Measurements from ENCODE around the gene PDE11A. TPM values are rescaled to one million over a fixed set of nuclear protein-coding genes. Genes with fewer than 3 reads are reported as not detected.
"Not testable (repeated sequence)": the region's sequence is repeated elsewhere in the genome, so short reads cannot be mapped to it uniquely, and the experiment has no call there.

Gene PDE11A
- total RNA-seq, 1 experiment from 2014 or later, result 0.29 TPM

DNA sequence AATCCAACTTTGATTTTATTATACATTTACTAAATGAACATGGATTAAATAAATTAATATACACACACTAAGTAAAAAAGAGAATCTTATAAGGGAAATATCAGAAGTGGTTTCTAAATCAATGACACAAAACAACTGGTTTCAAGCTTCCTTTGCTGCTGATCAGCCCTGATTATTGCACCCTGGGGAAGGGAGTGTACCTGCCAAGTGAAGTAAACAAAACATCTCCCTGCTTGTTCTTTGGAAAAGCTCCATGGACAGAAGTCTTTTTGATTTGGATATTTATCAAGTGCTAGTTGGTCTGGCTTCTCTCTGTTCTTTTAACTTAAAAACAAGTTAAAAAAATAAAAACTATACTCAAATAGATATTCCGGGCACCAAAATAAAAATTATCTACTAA lies 190.1 kb downstream of the PDE11A start:
- no peak for DNase-seq (ENCODE audit: low read depth)

- DNase-seq (ENCODE audit: low read depth), result no peak
These were observed 190.7 kb downstream of the PDE11A start for GRCh38 chr2:177881921-177882320.

- no peak for DNase-seq (ENCODE audit: low read depth)
These were observed 191.4 kb downstream of the PDE11A start for GRCh38 chr2:177881008-177881747.

DNA sequence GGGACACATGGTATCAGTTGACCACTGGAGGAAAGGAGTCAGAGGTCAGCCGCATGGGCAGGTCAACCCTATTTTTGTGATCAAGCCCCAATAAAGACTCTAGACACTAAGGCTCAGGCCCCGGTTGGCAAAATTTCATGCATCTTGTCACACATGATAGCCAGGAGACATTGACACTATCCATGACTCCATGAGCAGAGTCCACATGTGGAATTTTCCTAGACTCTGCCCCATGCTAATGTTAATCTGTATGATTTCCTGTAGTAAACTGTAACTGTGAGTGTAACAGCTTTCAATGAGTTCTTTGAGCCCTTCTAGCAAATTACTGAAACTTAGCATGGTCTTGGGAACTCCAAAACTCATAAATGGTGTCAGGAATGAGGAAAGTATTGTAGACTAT lies 192.3 kb downstream of the PDE11A start:
- DNase-seq (ENCODE audit: low read depth), result no peak

GRCh38 chr2:177876950-177877349 lies 195.6 kb downstream of the PDE11A start:
- DNase-seq (ENCODE audit: low read depth), result no peak

DNA sequence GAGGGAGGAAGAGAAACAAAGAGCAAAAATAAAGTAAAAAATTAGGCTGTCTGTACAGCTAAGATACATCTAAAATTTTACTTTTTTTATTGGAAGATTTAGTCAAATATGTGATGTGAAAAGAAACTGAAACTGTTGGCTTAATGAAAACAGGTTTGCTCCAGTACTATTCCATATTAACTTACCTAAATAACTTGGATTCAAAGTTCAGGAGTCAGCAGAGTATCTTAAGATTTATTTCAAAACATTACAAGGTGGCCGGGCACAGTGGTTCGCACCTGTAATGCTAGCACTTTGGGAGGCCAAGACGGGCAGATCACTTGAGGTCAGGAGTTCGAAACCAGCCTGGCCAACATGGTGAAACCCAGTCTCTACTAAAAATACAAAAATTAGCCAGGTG lies 197.9 kb downstream of the PDE11A start:
- DNase-seq (ENCODE audit: low read depth), result no peak

DNA sequence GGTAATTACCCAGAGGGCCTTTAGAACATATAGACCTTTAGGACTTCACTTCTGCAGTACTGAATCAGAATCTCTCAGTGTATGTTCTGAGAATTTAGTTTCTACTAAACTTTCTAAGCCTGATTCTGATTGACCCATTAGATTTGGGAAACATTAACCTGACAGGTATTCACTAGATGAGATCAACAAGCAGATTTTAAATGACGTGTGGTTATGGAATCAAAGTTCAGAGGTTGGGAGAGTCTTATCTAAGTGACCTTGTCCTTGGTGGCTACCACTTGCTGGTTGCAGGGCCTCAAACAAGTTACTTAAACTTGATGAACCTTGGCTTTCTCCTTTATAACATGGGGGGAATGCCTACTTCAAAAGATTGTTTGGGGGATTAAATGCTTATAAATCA lies 198.7 kb downstream of the PDE11A start:
- DNase-seq (ENCODE audit: low read depth), result no peak

GRCh38 chr2:177872286-177872685 lies 200.3 kb downstream of the PDE11A start:
- DNase-seq (ENCODE audit: low read depth), result no peak

- no peak for DNase-seq (ENCODE audit: low read depth)
These were observed 202.7 kb downstream of the PDE11A start for GRCh38 chr2:177869912-177870311.

DNA sequence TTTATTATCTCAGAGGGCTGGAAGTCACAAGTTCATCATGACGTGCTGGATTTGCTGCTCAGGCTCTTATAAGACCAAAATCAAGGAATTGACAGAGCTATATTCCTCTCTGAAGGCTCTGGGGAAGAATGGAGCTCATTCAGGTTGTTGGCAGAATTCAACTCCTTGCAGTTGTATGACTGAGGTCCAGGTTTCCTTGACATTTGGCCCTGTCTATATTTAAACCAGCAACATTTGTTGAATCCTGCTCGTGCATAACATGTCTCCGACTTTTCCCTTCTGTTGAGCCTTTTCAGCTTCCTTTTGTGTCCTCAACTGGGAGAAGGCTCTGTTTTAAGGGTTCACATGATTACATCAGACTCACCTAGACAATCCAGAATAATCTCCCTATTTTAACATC lies 203.4 kb downstream of the PDE11A start:
- DNase-seq (ENCODE audit: low read depth), result no peak

DNA sequence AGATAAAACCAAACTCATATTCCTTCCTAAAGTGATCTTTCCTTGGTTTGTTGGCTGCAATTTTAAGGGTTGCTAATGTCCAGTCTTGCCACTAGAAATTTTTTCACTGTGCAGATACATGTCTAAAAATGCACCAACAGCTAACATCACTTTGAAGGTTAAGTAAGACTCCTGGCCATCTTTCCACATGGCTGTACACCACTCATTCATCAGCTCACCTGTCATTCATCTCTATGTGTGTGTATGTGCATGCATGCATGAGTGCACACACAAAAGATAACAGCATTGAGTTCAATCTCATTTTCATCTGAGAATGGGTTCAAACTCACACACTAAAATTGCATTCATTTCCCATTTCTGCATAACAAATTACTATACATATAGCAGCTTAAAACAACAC lies 203.8 kb downstream of the PDE11A start:
- DNase-seq (ENCODE audit: low read depth), result no peak

DNA sequence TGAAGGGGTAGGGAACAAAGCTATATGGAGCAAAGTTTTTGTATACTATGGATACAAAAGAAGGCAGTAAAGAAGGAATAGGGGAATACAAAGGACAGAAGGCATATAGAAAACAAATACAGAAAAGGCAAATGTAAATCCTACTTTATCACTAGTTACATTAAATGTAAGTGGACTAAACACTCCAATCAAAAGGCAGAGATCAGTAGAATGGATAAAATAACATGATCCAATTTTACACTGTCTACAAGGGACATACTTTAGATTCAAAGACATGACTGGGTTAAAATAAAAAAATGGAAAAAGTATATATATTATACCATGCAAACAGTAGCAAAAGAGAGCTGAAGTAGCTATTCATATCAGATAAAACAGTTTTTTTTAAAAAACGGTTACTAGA lies 215.0 kb downstream of the PDE11A start:
- DNase-seq (ENCODE audit: low read depth), result no peak

DNA sequence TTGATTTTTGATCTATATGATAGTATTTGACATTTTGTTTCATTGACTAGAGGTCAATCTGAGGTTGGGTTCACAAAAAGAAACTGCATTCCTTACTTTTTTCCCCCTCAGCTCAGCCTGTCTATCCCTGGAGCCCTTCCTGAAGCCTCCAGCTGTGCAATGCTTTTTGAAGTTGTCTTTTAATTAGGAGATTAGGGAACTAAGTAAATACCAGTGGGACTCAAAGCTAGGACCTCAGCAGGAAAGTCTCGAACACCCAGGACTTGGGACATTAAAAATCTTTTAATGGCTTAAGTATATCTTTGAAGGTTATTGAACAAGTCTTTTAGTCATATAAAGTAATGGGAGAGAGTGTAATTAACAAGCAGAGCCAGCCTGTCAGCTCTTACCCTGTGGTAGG lies 220.2 kb downstream of the PDE11A start:
- no peak for DNase-seq (ENCODE audit: low read depth)

- no peak for DNase-seq (ENCODE audit: low read depth)
These were observed 229.4 kb downstream of the PDE11A start for GRCh38 chr2:177843188-177843587.

GRCh38 chr2:177842243-177842642 lies 230.3 kb downstream of the PDE11A start:
- no peak for DNase-seq (ENCODE audit: low read depth)

DNA sequence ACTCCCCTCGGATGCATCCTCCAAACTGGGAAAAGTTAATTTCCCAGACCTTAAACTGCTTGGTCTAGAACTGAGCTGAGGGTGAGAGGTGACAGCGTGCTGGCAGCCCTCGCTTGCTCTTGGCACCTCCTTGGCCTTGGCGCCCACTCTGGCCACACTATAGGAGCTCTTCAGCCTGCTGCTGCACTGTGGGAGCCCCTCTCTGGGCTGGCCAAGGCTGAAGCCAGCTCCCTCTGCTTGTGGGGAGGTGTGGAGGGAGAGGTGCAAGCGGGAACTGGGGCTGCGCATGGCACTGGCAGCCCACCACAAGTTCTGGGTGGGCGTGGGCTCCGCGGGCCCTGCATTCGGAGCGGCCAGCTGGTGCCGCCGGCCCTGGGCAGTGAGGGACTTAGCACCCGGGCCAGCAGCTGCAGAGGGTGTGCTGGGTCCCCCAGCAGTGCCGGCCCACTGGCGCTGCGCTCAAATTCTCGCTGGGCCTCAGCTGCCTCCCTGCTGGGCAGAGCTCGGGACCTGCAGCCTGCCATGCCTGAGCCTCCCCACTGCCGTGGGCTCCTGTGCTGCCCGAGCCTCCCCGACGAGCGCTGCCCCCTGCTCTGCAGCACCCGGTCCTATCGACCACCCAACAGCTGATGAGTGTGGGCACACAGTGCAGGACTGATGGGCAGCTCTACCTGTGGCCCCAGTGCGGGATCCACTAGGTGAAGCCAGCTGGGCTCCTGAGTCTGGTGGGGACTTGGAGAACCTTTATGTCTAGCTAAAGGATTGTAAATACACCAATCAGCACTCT lies 237.0 kb downstream of the PDE11A start:
- not testable (repeated sequence) for DNase-seq (ENCODE audit: low read depth)

GRCh38 chr2:177832611-177833433 lies 239.8 kb downstream of the PDE11A start:
- DNase-seq (ENCODE audit: low read depth), result no peak

DNA sequence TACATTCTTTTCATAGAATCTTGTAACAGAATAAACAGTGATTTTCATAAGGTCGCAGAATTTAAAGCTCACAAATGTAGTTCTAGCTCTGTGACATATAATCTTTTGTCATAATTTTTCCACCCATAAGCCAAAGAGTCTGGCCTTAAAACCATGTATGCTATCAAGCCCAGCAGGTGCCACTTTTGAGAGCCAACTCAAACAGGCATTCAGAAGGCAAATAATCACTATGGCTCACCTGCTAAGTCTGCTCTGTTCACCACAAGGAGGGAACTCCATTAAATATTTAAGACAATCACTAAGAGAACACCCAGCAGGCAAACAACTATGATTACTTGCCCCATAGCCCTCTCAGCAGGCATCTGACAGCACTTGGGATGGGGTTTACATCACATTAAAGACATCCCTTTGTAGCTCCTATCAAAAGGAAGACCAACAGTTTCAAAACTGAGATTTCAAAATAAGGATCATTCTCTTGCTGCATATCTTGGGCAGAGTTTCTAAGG lies 241.6 kb downstream of the PDE11A start:
- no peak for DNase-seq (ENCODE audit: low read depth)

- DNase-seq (ENCODE audit: low read depth), result no peak
These were observed 244.0 kb downstream of the PDE11A start for GRCh38 chr2:177828557-177828956.

DNA sequence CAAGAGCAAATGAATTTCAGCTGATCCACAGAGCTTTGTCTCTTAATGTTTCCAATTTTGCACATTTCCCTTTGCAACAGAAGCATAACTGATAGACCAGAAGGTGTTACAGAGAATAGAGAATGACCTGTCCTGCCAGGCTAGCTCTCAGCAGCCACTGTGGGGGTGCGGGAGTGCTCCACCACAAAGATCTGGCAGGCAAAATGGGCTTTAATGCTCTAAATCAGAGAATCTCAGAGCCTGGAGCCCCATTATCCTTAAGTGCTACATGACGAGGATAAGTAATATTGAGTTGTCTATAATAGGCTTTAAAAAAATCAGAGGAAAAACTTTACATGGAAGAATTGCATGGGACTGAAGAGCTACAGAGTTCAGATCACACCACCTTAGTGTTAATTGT lies 245.7 kb downstream of the PDE11A start:
- no peak for DNase-seq (ENCODE audit: low read depth)

DNA sequence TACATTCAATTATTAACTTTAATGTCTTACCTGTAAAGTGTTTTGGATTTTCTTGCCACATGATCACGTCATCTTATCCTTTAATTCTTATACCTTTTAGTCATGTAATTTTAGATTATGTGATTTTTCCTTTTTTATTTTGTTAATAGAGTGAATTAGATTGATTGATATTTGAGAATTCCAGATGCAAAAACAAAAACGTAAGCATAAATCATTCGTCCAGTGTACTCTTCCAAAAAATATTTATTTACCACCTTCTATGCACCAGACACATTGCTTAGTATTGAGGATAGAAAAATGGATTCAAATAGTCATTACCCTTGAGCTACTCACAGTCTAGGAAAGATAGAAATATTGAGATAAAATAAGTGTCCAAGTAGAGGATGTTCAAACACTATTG lies 249.6 kb downstream of the PDE11A start:
- no peak for DNase-seq (ENCODE audit: low read depth)

GRCh38 chr2:177818412-177818811 lies 254.2 kb downstream of the PDE11A start:
- no peak for DNase-seq (ENCODE audit: low read depth)

Measured in Daoy (cell line).